Measurements from ENCODE around the gene PARN. TPM values are rescaled to one million over a fixed set of nuclear protein-coding genes. Genes with fewer than 3 reads are reported as not detected.

The PARN gene
- polyA plus RNA-seq, 1 donor from 2014 or later: 22.3 TPM

- no peak for TF ChIP-seq MXI1 (conservative IDR thresholded peaks at IDR 0.05; ENCODE audit: poor library complexity, severe bottlenecking)
- no peak for TF ChIP-seq POLR2AphosphoS5 (IDR thresholded peaks at IDR 0.05)
- TF ChIP-seq EP300 (conservative IDR thresholded peaks at IDR 0.05; ENCODE audit: poor library complexity, severe bottlenecking): no peak
- TF ChIP-seq TAF1 (IDR thresholded peaks at IDR 0.05; ENCODE audit: low read depth): no peak
- TF ChIP-seq EZH2 (IDR thresholded peaks at IDR 0.05; ENCODE audit: borderline replicate concordance, insufficient read depth, low read length, poor library complexity, severe bottlenecking): no peak
- TF ChIP-seq CTCF (IDR thresholded peaks at IDR 0.05; ENCODE audit: poor library complexity, severe bottlenecking): no peak
- TF ChIP-seq SMC3 (conservative IDR thresholded peaks at IDR 0.05; ENCODE audit: poor library complexity): no peak
- no peak for TF ChIP-seq RAD21 (conservative IDR thresholded peaks at IDR 0.05)
- TF ChIP-seq REST (IDR thresholded peaks at IDR 0.05; ENCODE audit: borderline replicate concordance): no peak
- Histone ChIP-seq H2AFZ (ENCODE audit: low read depth, low read length) (no peak overlapping the region), H3K27me3 (ENCODE audit: insufficient read depth, low read depth, low read length) (no peaks in the 10 kb centered on the region), H3K4me2 (ENCODE audit: low read length) (no peak overlapping the region), H3K4me3 (ENCODE audit: low read length) (no peak overlapping the region), H3K9me3 (ENCODE audit: low read length) (no peaks in the 10 kb centered on the region), H3K9ac (ENCODE audit: low read length) (no peak overlapping the region), H3K9me2 (ENCODE audit: insufficient read depth, low read length) (no peaks in the 10 kb centered on the region), H3K27ac (ENCODE audit: low read length) (no peak overlapping the region), H3K36me3 (ENCODE audit: insufficient read depth, low read length) (no peaks in the 10 kb centered on the region), H3F3A (ENCODE audit: insufficient read depth, low read length, poor library complexity, severe bottlenecking) (no peaks in the 10 kb centered on the region), H4K20me1 (ENCODE audit: insufficient read depth) (no peaks in the 10 kb centered on the region), H3K79me2 (replicated peaks; ENCODE audit: insufficient read depth, low read length) (no peaks in the 10 kb centered on the region)
These were observed 124.2 kb downstream of the PARN start for GRCh38 chr16:14505846-14506245.

GRCh38 chr16:14502932-14503741, 126.9 kb downstream of the PARN start:
- Histone ChIP-seq H3K36me3 (ENCODE audit: insufficient read depth, low read length) (no peaks in the 10 kb centered on the region), H3K27me3 (ENCODE audit: insufficient read depth, low read depth, low read length) (no peaks in the 10 kb centered on the region), H3K4me3 (ENCODE audit: low read length) (no peak overlapping the region), H3K27ac (ENCODE audit: low read length) (no peak overlapping the region), H3K79me2 (replicated peaks; ENCODE audit: insufficient read depth, low read length) (no peaks in the 10 kb centered on the region), H3F3A (ENCODE audit: insufficient read depth, low read length, poor library complexity, severe bottlenecking) (no peaks in the 10 kb centered on the region), H3K4me2 (ENCODE audit: low read length) (no peak overlapping the region), H3K9ac (ENCODE audit: low read length) (no peak overlapping the region), H2AFZ (ENCODE audit: low read depth, low read length) (no peak overlapping the region), H3K9me2 (ENCODE audit: insufficient read depth, low read length) (no peaks in the 10 kb centered on the region), H3K9me3 (ENCODE audit: low read length) (no peaks in the 10 kb centered on the region), H4K20me1 (ENCODE audit: insufficient read depth) (no peaks in the 10 kb centered on the region)
- TF ChIP-seq MXI1 (conservative IDR thresholded peaks at IDR 0.05; ENCODE audit: poor library complexity, severe bottlenecking) (no peak), EP300 (conservative IDR thresholded peaks at IDR 0.05; ENCODE audit: poor library complexity, severe bottlenecking) (no peak), EZH2 (IDR thresholded peaks at IDR 0.05; ENCODE audit: borderline replicate concordance, insufficient read depth, low read length, poor library complexity, severe bottlenecking) (no peak), CTCF (IDR thresholded peaks at IDR 0.05; ENCODE audit: poor library complexity, severe bottlenecking) (no peak), REST (IDR thresholded peaks at IDR 0.05; ENCODE audit: borderline replicate concordance) (no peak), TAF1 (IDR thresholded peaks at IDR 0.05; ENCODE audit: low read depth) (no peak), POLR2AphosphoS5 (IDR thresholded peaks at IDR 0.05) (no peak), SMC3 (conservative IDR thresholded peaks at IDR 0.05; ENCODE audit: poor library complexity) (no peak), RAD21 (conservative IDR thresholded peaks at IDR 0.05) (no peak)

Data from neural cell (in vitro differentiated cells).